K562 (cell line): ENCODE results near the gene RCC1. TPM values are rescaled to one million over a fixed set of nuclear protein-coding genes. Genes with fewer than 3 reads are reported as not detected.

Experiments used
- ATAC-seq: fragments of 200-7000 bp; cut with Tn5 transposase; 3 replicates; pipeline ENCODE4 v1.9.1; 2020; ENCODE audit warnings: moderate library complexity
- BruUV-seq: library from RNA; stranded (reverse); fragments of 400-500 nt; replicated peaks from 2 replicates; lab custom pipeline; 2021; lab: Mats Ljungman, UMichigan
- CTCF ChIA-PET: fragments of 300-600 bp; formaldehyde crosslinking; extraction: SDS; loops from one replicate; lab custom pipeline; 2021; ENCODE audit warnings: low intra/inter-chr PET ratio; lab: Yijun Ruan, JAX
- POLR2A ChIA-PET: fragments of 300-600, 350-650 bp; sonication (Branson Sonifier 250); formaldehyde crosslinking; extraction: SDS; loops from one replicate; lab custom pipeline; 2021; ENCODE audit warnings: antibody characterized with exemption, inconsistent platforms; lab: Yijun Ruan, JAX
- DNase-seq, 4 experiments: peaks; one replicate each; pipeline versions ENCODE4 v3.0.0 to v3.0.0-alpha.2; 2011 to 2018; ENCODE audit warnings: low spot score in 3 of 4, mixed read lengths in 3 of 4; ENCODE audit errors: extremely low read depth in 1 of 4
- FAIRE-seq: peaks from 2 replicates; lab custom pipeline; 2011; peaks lifted over from hg19 to GRCh38; lab: Jason Lieb, UNC
- H2AFZ ChIP-seq: 2 replicates; pipeline ENCODE4 v1.6.0; 2011; ENCODE audit warnings: low read depth, low read length, control low read depth, inconsistent platforms
- H3K27ac ChIP-seq: fragments of 200-600 bp; 3 replicates; pipeline ENCODE4 v1.8.0; 2011; ENCODE audit warnings: low read depth, mild to moderate bottlenecking, control low read depth, inconsistent platforms, low read length, moderate library complexity, mixed read lengths; ENCODE audit errors: extremely low read depth
- H3K27me3 ChIP-seq, 2 experiments: fragments of 300-600 bp in 1 of 2; 2 replicates in 1 of 2; 3 replicates in 1 of 2; pipeline versions ENCODE4 v1.6.0 to v1.8.0; 2011; ENCODE audit warnings: inconsistent platforms in 2 of 2, low read length in 2 of 2, mild to moderate bottlenecking in 1 of 2, mixed read lengths in 1 of 2, moderate library complexity in 1 of 2; ENCODE audit not compliant: control insufficient read depth in 2 of 2, insufficient read depth in 2 of 2
- H3K36me3 ChIP-seq: fragments of 300-600 bp; 3 replicates; pipeline ENCODE4 v1.8.0; 2011; ENCODE audit warnings: mild to moderate bottlenecking, low read length, inconsistent platforms; ENCODE audit not compliant: control insufficient read depth, insufficient read depth
- H3K4me1 ChIP-seq, 2 experiments: fragments of 200-600 bp in 1 of 2; replicated peaks in 1 of 2; 2 replicates in 1 of 2; 3 replicates in 1 of 2; pipeline versions ENCODE4 v1.5.1 to v1.8.0; 2011; ENCODE audit warnings: inconsistent platforms in 2 of 2, low read length in 2 of 2, mild to moderate bottlenecking in 1 of 2, mixed read lengths in 1 of 2, moderate library complexity in 1 of 2; ENCODE audit not compliant: control insufficient read depth in 2 of 2, insufficient read depth in 2 of 2
- H3K4me2 ChIP-seq: 2 replicates; pipeline ENCODE4 v1.6.1; 2011; ENCODE audit warnings: low read length, control low read depth, inconsistent platforms, mixed read lengths; ENCODE audit not compliant: insufficient read depth
- H3K4me3 ChIP-seq: fragments of 200-600 bp; sonication (generic), shearing (Covaris generic); 2 replicates; pipeline ENCODE4 v1.5.1; 2016; ENCODE audit warnings: control low read depth, inconsistent platforms
- H3K79me2 ChIP-seq: fragments of 200-600 bp; 3 replicates; pipeline ENCODE4 v1.8.0; 2011; ENCODE audit warnings: low read length, inconsistent platforms; ENCODE audit not compliant: control insufficient read depth, insufficient read depth
- H3K9ac ChIP-seq, 2 experiments: 2 replicates each; pipeline versions ENCODE4 v1.6.0 to v1.6.1; 2011; ENCODE audit warnings: low read depth in 2 of 2, low read length in 2 of 2, control low read depth in 1 of 2, inconsistent platforms in 1 of 2, mild to moderate bottlenecking in 1 of 2, mixed read lengths in 1 of 2; ENCODE audit not compliant: insufficient read depth in 1 of 2
- H3K9me1 ChIP-seq: one replicate; pipeline ENCODE4 v1.6.0; 2011; ENCODE audit warnings: inconsistent platforms, mild to moderate bottlenecking, low read length, moderate library complexity; ENCODE audit not compliant: control insufficient read depth, insufficient read depth
- H3K9me3 ChIP-seq: replicated peaks from 2 replicates; pipeline ENCODE4 v1.5.1; 2011; ENCODE audit warnings: low read depth, low read length, inconsistent platforms; ENCODE audit not compliant: control insufficient read depth, insufficient read depth
- H4K20me1 ChIP-seq: replicated peaks from 2 replicates; pipeline ENCODE4 v1.6.1; 2011; ENCODE audit warnings: low read length, inconsistent platforms, mixed read lengths; ENCODE audit not compliant: control insufficient read depth, insufficient read depth
- DNMT1 ChIP-seq: fragments of 450-650 bp; IDR thresholded peaks from 2 replicates; pipeline ENCODE4 v1.6.1; 2016; ENCODE audit warnings: antibody characterized with exemption, mild to moderate bottlenecking
- JUNB ChIP-seq: fragments of 450-650 bp; formaldehyde crosslinking; conservative IDR thresholded peaks from 2 replicates; pipeline ENCODE4 v1.4.0; 2020; ENCODE audit warnings: mild to moderate bottlenecking
- LARP7 ChIP-seq: fragments of 450-650 bp; IDR thresholded peaks from 2 replicates; pipeline ENCODE4 v1.6.1; 2016
- NUFIP1 ChIP-seq: fragments of 450-650 bp; IDR thresholded peaks from 2 replicates; pipeline ENCODE4 v1.6.1; 2018; ENCODE audit not compliant: partially characterized antibody
- POLR3G ChIP-seq: IDR thresholded peaks from 2 replicates; pipeline ENCODE4 v1.6.1; 2011; ENCODE audit not compliant: insufficient read length, insufficient replicate concordance; ENCODE audit errors: extremely low read depth
- SIRT6 ChIP-seq: IDR thresholded peaks from one replicate; pipeline ENCODE4 v1.6.1; 2012; ENCODE audit warnings: low read depth, mild to moderate bottlenecking, control low read depth, inconsistent platforms, low read length, moderate library complexity
- STAG1 ChIP-seq: sonication (generic); formaldehyde crosslinking; IDR thresholded peaks from 2 replicates; pipeline ENCODE4 v1.5.0; 2020; ENCODE audit warnings: missing genetic modification reagents, borderline replicate concordance
- ZNF384 ChIP-seq: IDR thresholded peaks from 2 replicates; pipeline ENCODE4 v1.6.1; 2012; ENCODE audit warnings: low read depth, low read length, improper control_type of control experiment
- ZNF644 ChIP-seq: fragments of 200-800 bp; sonication (Bioruptor generic); IDR thresholded peaks from 2 replicates; pipeline ENCODE4 v1.6.1; 2016; ENCODE audit warnings: low read depth, missing genetic modification characterization, missing compliant biosample characterization
- WGBS: fragments of 100-300 bp; shearing (Covaris generic); methylation state at CpG from one replicate; pipeline ENCODE4 v1.1.6; 2016; ENCODE audit warnings: low coverage, mixed read lengths; ENCODE audit not compliant: insufficient coverage; ENCODE audit errors: missing lambda C conversion rate; 5-methylcytosine and 5-hydroxymethylcytosine counted together
- in situ Hi-C: fragments of 300-500 bp; cut with MboI; formaldehyde crosslinking; loops from 4 replicates; pipeline ENCODE4 v1.15.0; 2018; ENCODE audit warnings: inconsistent platforms, mixed read lengths
- intact Hi-C: fragments of 100-400 bp; cut with micrococcal nuclease; formaldehyde crosslinking; loops from 2 replicates; pipeline ENCODE4 v1.14.2; 2022
- polyA plus RNA-seq, 8 experiments: library from polyadenylated mRNA; depleted of rRNA in 4 of 8; stranded (reverse) in 5 of 8; unstranded in 3 of 8; fragments of >200 nt; fragmentation: Nextera tagmentation in 2 of 8; fragmentation: Illumina TruSeq in 1 of 8; extraction: Ambion mirVana in 2 of 8; extraction: Trizol in 1 of 8; gene quantifications; 2 replicates each; pipeline versions ENCODE4 v1.2.1 to v1.2.3, GENCODE V29; 2011 to 2014; ENCODE audit warnings: inconsistent platforms in 1 of 8, missing spikeins in 1 of 8
- total RNA-seq, 7 experiments: library from RNA; depleted of rRNA in 6 of 7; stranded (reverse); fragments of >200 nt in 6 of 7; fragmentation: Illumina TruSeq in 2 of 7; extraction: Trizol in 2 of 7; gene quantifications; 2 replicates each; pipeline versions ENCODE4 v1.2.1 to v1.2.3, GENCODE V29; 2011 to 2021; ENCODE audit warnings: low replicate concordance in 1 of 7
- TF ChIP-seq, protein P1 (sequence below), 2 experiments: IDR thresholded peaks; 2 replicates each; pipeline ENCODE4 v1.6.1; 2011; ENCODE audit warnings: borderline replicate concordance in 1 of 2, control low read depth in 1 of 2, low read depth in 1 of 2, low read length in 1 of 2, mild to moderate bottlenecking in 1 of 2, mixed read lengths in 1 of 2, moderate library complexity in 1 of 2; ENCODE audit not compliant: insufficient read depth in 1 of 2, insufficient read length in 1 of 2, poor library complexity in 1 of 2, severe bottlenecking in 1 of 2; ENCODE audit errors: extremely low read depth in 1 of 2
- TF ChIP-seq, protein P2 (sequence below): fragments of 450-650 bp; IDR thresholded peaks from 2 replicates; pipeline ENCODE4 v1.6.1; 2016; ENCODE audit warnings: antibody characterized with exemption
- TF ChIP-seq, protein P3 (sequence below), 3 experiments: IDR thresholded peaks in 2 of 3; conservative IDR thresholded peaks in 1 of 3; 2 replicates each; pipeline ENCODE4 v1.5.1; 2011 to 2012; ENCODE audit warnings: low read length in 3 of 3, mild to moderate bottlenecking in 3 of 3, control low read depth in 2 of 3, improper control_type of control experiment in 1 of 3, inconsistent platforms in 1 of 3, low read depth in 1 of 3, mixed read lengths in 1 of 3, moderate library complexity in 1 of 3; ENCODE audit not compliant: insufficient read depth in 2 of 3
- TF ChIP-seq, protein P4 (sequence below): sonication (generic); formaldehyde crosslinking; IDR thresholded peaks from 2 replicates; pipeline ENCODE4 v1.8.1; 2023; ENCODE audit warnings: mild to moderate bottlenecking, missing genetic modification reagents
- TF ChIP-seq, protein P5 (sequence below): fragments of 450-650 bp; IDR thresholded peaks from 2 replicates; pipeline ENCODE4 v1.6.1; 2016

Gene RCC1
- total and polyA plus RNA-seq, 9 of the 15 experiments (the other 6 are each of a cell fraction or from before 2014, with no cell fraction given): 16.4 to 202 (median 107) TPM

DNA sequence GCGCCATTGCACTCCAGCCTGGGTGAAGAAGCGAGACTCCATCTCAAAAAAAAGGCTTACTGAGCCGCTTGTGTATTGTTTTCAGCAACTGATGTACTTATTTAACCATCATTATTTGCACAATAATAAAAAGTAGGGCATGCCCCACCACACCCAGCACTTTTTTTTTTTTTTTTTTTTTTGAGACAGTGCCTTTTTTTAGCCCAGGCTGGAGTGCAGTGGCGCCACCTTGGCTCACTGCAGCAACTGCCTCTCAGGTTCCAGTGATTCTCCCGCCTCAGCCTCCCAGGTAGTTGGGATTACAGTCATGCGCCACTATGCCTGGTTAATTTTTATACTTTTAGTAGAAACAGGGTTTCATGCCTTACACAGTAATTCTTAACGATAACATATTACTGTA, 34.8 kb downstream of the RCC1 start:
- TF ChIP-seq SIRT6: no peak
- no peak for TF ChIP-seq DNMT1
- TF ChIP-seq, protein P1, sequence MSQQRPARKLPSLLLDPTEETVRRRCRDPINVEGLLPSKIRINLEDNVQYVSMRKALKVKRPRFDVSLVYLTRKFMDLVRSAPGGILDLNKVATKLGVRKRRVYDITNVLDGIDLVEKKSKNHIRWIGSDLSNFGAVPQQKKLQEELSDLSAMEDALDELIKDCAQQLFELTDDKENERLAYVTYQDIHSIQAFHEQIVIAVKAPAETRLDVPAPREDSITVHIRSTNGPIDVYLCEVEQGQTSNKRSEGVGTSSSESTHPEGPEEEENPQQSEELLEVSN (IDR thresholded peaks at IDR 0.05; ENCODE audit: borderline replicate concordance in 1 of 2, extremely low read depth in 1 of 2, insufficient read depth in 1 of 2, insufficient read length in 1 of 2, low read depth in 1 of 2, low read length in 1 of 2, poor library complexity in 1 of 2, severe bottlenecking in 1 of 2): peak in 1 of 2 experiments; percentile 41
- no peak for TF ChIP-seq ZNF644 (tag)
- TF ChIP-seq, protein P2, sequence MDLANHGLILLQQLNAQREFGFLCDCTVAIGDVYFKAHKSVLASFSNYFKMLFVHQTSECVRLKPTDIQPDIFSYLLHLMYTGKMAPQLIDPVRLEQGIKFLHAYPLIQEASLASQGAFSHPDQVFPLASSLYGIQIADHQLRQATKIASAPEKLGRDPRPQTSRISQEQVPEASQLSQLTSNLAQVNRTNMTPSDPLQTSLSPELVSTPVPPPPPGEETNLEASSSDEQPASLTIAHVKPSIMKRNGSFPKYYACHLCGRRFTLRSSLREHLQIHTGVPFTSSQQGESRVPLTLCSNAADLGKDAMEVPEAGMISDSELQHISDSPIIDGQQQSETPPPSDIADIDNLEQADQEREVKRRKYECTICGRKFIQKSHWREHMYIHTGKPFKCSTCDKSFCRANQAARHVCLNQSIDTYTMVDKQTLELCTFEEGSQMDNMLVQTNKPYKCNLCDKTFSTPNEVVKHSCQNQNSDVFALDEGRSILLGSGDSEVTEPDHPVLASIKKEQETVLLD: no peak
- TF ChIP-seq LARP7: no peak
- TF ChIP-seq JUNB: no peak
- no peak for TF ChIP-seq NUFIP1
- TF ChIP-seq, protein P3, sequence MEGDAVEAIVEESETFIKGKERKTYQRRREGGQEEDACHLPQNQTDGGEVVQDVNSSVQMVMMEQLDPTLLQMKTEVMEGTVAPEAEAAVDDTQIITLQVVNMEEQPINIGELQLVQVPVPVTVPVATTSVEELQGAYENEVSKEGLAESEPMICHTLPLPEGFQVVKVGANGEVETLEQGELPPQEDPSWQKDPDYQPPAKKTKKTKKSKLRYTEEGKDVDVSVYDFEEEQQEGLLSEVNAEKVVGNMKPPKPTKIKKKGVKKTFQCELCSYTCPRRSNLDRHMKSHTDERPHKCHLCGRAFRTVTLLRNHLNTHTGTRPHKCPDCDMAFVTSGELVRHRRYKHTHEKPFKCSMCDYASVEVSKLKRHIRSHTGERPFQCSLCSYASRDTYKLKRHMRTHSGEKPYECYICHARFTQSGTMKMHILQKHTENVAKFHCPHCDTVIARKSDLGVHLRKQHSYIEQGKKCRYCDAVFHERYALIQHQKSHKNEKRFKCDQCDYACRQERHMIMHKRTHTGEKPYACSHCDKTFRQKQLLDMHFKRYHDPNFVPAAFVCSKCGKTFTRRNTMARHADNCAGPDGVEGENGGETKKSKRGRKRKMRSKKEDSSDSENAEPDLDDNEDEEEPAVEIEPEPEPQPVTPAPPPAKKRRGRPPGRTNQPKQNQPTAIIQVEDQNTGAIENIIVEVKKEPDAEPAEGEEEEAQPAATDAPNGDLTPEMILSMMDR (IDR thresholded peaks at IDR 0.05 in 2 of 3, conservative IDR thresholded peaks at IDR 0.05 in 1 of 3; ENCODE audit: insufficient read depth in 2 of 3, low read depth in 1 of 3, low read length in 3 of 3): peak in 2 of 3 experiments; percentile 40 to 47; a peak in 5 of 6 replicates
- no peak for TF ChIP-seq POLR3G
- TF ChIP-seq, protein P4, sequence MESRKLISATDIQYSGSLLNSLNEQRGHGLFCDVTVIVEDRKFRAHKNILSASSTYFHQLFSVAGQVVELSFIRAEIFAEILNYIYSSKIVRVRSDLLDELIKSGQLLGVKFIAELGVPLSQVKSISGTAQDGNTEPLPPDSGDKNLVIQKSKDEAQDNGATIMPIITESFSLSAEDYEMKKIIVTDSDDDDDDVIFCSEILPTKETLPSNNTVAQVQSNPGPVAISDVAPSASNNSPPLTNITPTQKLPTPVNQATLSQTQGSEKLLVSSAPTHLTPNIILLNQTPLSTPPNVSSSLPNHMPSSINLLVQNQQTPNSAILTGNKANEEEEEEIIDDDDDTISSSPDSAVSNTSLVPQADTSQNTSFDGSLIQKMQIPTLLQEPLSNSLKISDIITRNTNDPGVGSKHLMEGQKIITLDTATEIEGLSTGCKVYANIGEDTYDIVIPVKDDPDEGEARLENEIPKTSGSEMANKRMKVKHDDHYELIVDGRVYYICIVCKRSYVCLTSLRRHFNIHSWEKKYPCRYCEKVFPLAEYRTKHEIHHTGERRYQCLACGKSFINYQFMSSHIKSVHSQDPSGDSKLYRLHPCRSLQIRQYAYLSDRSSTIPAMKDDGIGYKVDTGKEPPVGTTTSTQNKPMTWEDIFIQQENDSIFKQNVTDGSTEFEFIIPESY (CRISPR knock-in tag): peak; percentile 84; the same call in 1 of the 2 replicates
- peak; percentile 85 for TF ChIP-seq ZNF384
- no peak for TF ChIP-seq STAG1 (CRISPR knock-in tag)
- TF ChIP-seq, protein P5, sequence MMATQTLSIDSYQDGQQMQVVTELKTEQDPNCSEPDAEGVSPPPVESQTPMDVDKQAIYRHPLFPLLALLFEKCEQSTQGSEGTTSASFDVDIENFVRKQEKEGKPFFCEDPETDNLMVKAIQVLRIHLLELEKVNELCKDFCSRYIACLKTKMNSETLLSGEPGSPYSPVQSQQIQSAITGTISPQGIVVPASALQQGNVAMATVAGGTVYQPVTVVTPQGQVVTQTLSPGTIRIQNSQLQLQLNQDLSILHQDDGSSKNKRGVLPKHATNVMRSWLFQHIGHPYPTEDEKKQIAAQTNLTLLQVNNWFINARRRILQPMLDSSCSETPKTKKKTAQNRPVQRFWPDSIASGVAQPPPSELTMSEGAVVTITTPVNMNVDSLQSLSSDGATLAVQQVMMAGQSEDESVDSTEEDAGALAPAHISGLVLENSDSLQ: no peak
- TF ChIP-seq, all 486 proteins: peak for 4
- Histone ChIP-seq H3K4me3 (no peak overlapping the region), H3K27ac (no peak overlapping the region), H2AFZ (no peak overlapping the region), H3K36me3 (peaks cover 40% of the 10 kb centered on the region), H3K4me1 (peaks cover 0 to 3% of the 10 kb centered on the region in 2 experiments; a peak in 2 of 5 replicates), H3K9ac (no peak overlapping the region), H3K79me2 (no peaks in the 10 kb centered on the region), H3K4me2 (no peak overlapping the region), H3K27me3 (no peaks in the 10 kb centered on the region), H3K9me3 (no peaks in the 10 kb centered on the region), H3K9me1 (no peaks in the 10 kb centered on the region), H4K20me1 (no peaks in the 10 kb centered on the region)
- intact Hi-C loops: no loop called here
- 85% methylated on average over 7 of the region's 7 CpGs for WGBS
- ATAC-seq (peak; percentile 37), FAIRE-seq (peak; percentile 37), DNase-seq (peak in 1 of 4 experiments; percentile 41)
- POLR2A ChIA-PET: interaction anchor here (0.9 to 3.5 kb wide), 4 partner anchors 11 to 40 kb away, joined by 3 to 17 read pairs (median 4); no protein-coding TSS in a partner anchor
- in situ Hi-C loops: no loop called here
- CTCF ChIA-PET: no interaction called here
- BruUV-seq: no TSS peak
